H9 (cell line): ENCODE results near the gene ANO2. TPM values are rescaled to one million over a fixed set of nuclear protein-coding genes. Genes with fewer than 3 reads are reported as not detected.

Experiments used
- DNase-seq: peaks from one replicate; pipeline ENCODE4 v3.0.0-alpha.2; 2017
- H2AFZ ChIP-seq: one replicate; pipeline ENCODE4 v1.6.1; 2013; ENCODE audit warnings: mild to moderate bottlenecking, low read length, control low read depth, moderate library complexity
- H2AK5ac ChIP-seq: 2 replicates; pipeline ENCODE4 v1.6.1; 2013; ENCODE audit warnings: low read length, control low read depth, mixed read lengths; ENCODE audit not compliant: insufficient read length
- H2BK120ac ChIP-seq: one replicate; pipeline ENCODE4 v1.6.1; 2013; ENCODE audit warnings: low read depth, mild to moderate bottlenecking, low read length, control low read depth, inconsistent platforms; ENCODE audit not compliant: poor library complexity, severe bottlenecking
- H2BK12ac ChIP-seq: 2 replicates; pipeline ENCODE4 v1.6.1; 2013; ENCODE audit warnings: low read length, control low read depth, mixed read lengths, low read depth; ENCODE audit not compliant: insufficient read length
- H2BK15ac ChIP-seq: 2 replicates; pipeline ENCODE4 v1.6.1; 2013; ENCODE audit warnings: low read depth, low read length, control low read depth
- H2BK20ac ChIP-seq: one replicate; pipeline ENCODE4 v1.6.1; 2013; ENCODE audit warnings: low read depth, mild to moderate bottlenecking, low read length, control low read depth, inconsistent platforms; ENCODE audit not compliant: poor library complexity, severe bottlenecking
- H2BK5ac ChIP-seq: 2 replicates; pipeline ENCODE4 v1.6.1; 2013; ENCODE audit warnings: low read length, control low read depth, mixed read lengths; ENCODE audit not compliant: insufficient read length
- H3K14ac ChIP-seq: 2 replicates; pipeline ENCODE4 v1.6.1; 2013; ENCODE audit warnings: low read length, control low read depth; ENCODE audit not compliant: insufficient read depth
- H3K18ac ChIP-seq: 2 replicates; pipeline ENCODE4 v1.6.1; 2013; ENCODE audit warnings: low read depth, mild to moderate bottlenecking, mixed read lengths, low read length, control low read depth; ENCODE audit not compliant: insufficient read length
- H3K23ac ChIP-seq: 2 replicates; pipeline ENCODE4 v1.6.1; 2013; ENCODE audit warnings: low read length, control low read depth, mixed read lengths, low read depth; ENCODE audit not compliant: insufficient read length
- H3K23me2 ChIP-seq: 2 replicates; pipeline ENCODE4 v1.6.1; 2013; ENCODE audit warnings: low read depth, mild to moderate bottlenecking, mixed read lengths, low read length, control low read depth; ENCODE audit not compliant: insufficient read length, poor library complexity, severe bottlenecking
- H3K27ac ChIP-seq: 2 replicates; pipeline ENCODE4 v1.5.1; 2013; ENCODE audit warnings: low read length, control low read depth, mixed read lengths, low read depth; ENCODE audit not compliant: insufficient read length
- H3K27me3 ChIP-seq: 2 replicates; pipeline ENCODE4 v1.6.1; 2013; ENCODE audit warnings: low read length, control low read depth, inconsistent platforms; ENCODE audit not compliant: insufficient read depth
- H3K4ac ChIP-seq: 2 replicates; pipeline ENCODE4 v1.6.1; 2013; ENCODE audit warnings: low read depth, mild to moderate bottlenecking, control low read depth, inconsistent platforms, low read length, moderate library complexity
- H3K4me1 ChIP-seq: 2 replicates; pipeline ENCODE4 v1.6.1; 2013; ENCODE audit warnings: low read length, control low read depth, inconsistent platforms; ENCODE audit not compliant: insufficient read depth
- H3K4me2 ChIP-seq: 2 replicates; pipeline ENCODE4 v1.6.1; 2013; ENCODE audit warnings: low read length, control low read depth, mixed read lengths; ENCODE audit not compliant: insufficient read length, insufficient read depth
- H3K56ac ChIP-seq: 2 replicates; pipeline ENCODE4 v1.6.1; 2013; ENCODE audit warnings: low read depth, mild to moderate bottlenecking, mixed read lengths, low read length, control low read depth; ENCODE audit not compliant: insufficient read length
- H3K79me1 ChIP-seq: 2 replicates; pipeline ENCODE4 v1.6.1; 2013; ENCODE audit warnings: low read depth, mild to moderate bottlenecking, moderate library complexity, low read length, control low read depth, inconsistent platforms; ENCODE audit not compliant: insufficient read depth, poor library complexity, severe bottlenecking
- H3K79me2 ChIP-seq: 2 replicates; pipeline ENCODE4 v1.6.1; 2013; ENCODE audit warnings: low read length, control low read depth, inconsistent platforms; ENCODE audit not compliant: insufficient read depth
- H3K9ac ChIP-seq: 2 replicates; pipeline ENCODE4 v1.6.1; 2013; ENCODE audit warnings: low read length, control low read depth, mixed read lengths; ENCODE audit not compliant: insufficient read length; ENCODE audit errors: extremely low read depth
- H3K9me3 ChIP-seq: one replicate; pipeline ENCODE4 v1.6.1; 2013; ENCODE audit warnings: low read depth, low read length, inconsistent platforms; ENCODE audit not compliant: control insufficient read depth
- H3T11ph ChIP-seq: one replicate; pipeline ENCODE4 v1.6.1; 2013; ENCODE audit warnings: mild to moderate bottlenecking, low read length, control low read depth, inconsistent platforms
- H4K20me1 ChIP-seq: one replicate; pipeline ENCODE4 v1.6.1; 2013; ENCODE audit not compliant: control insufficient read depth, insufficient read length, insufficient read depth
- H4K5ac ChIP-seq: 2 replicates; pipeline ENCODE4 v1.6.1; 2013; ENCODE audit warnings: low read depth, mild to moderate bottlenecking, mixed read lengths, low read length, control low read depth; ENCODE audit not compliant: insufficient read length
- H4K8ac ChIP-seq: replicated peaks from 2 replicates; pipeline ENCODE4 v1.6.1; 2013; ENCODE audit warnings: low read length, control low read depth, mixed read lengths, low read depth; ENCODE audit not compliant: insufficient read length
- H4K91ac ChIP-seq: 2 replicates; pipeline ENCODE4 v1.6.1; 2013; ENCODE audit warnings: low read depth, mild to moderate bottlenecking, moderate library complexity, mixed read lengths, low read length, control low read depth; ENCODE audit not compliant: insufficient read length
- H3K27ac Mint-ChIP-seq, 3 experiments: 2 replicates in 2 of 3; 3 replicates in 1 of 3; pipeline ENCODE4 v1.8.0; 2020 to 2021; ENCODE audit warnings: mixed read lengths in 3 of 3, mild to moderate bottlenecking in 1 of 3, moderate library complexity in 1 of 3
- H3K27me3 Mint-ChIP-seq: 2 replicates; pipeline ENCODE4 v1.8.0; 2021; ENCODE audit warnings: low read depth, mild to moderate bottlenecking, moderate library complexity, mixed read lengths
- H3K36me3 Mint-ChIP-seq, 3 experiments: 2 replicates in 2 of 3; 3 replicates in 1 of 3; pipeline ENCODE4 v1.8.0; 2020 to 2021; ENCODE audit warnings: low read depth in 3 of 3, mixed read lengths in 3 of 3; ENCODE audit not compliant: insufficient read depth in 1 of 3
- H3K4me1 Mint-ChIP-seq, 2 experiments: 2 replicates each; pipeline ENCODE4 v1.8.0; 2020; ENCODE audit warnings: mixed read lengths in 2 of 2
- H3K4me3 Mint-ChIP-seq, 2 experiments: 2 replicates in 1 of 2; 3 replicates in 1 of 2; pipeline ENCODE4 v1.8.0; 2020 to 2021; ENCODE audit warnings: mild to moderate bottlenecking in 2 of 2, mixed read lengths in 2 of 2, moderate library complexity in 1 of 2
- H3K9me3 Mint-ChIP-seq, 2 experiments: 2 replicates in 1 of 2; 3 replicates in 1 of 2; pipeline ENCODE4 v1.8.0; 2020; ENCODE audit warnings: mild to moderate bottlenecking in 2 of 2, mixed read lengths in 2 of 2, moderate library complexity in 1 of 2
- CTCF ChIP-seq: fragments of 200-600 bp; sonication (generic); conservative IDR thresholded peaks from 3 replicates; pipeline ENCODE4 v1.8.0; 2021; ENCODE audit warnings: antibody characterized with exemption, mild to moderate bottlenecking
- WGBS: extraction: QIAGEN DNeasy Blood & Tissue Kit; methylation state at CpG from one replicate; pipeline ENCODE4 v1.1.7; 2013; ENCODE audit warnings: missing lambda C conversion rate, low lambda C conversion rate, mixed read lengths; ENCODE audit not compliant: insufficient read length; ENCODE audit errors: extremely low coverage; 5-methylcytosine and 5-hydroxymethylcytosine counted together
- total RNA-seq: library from RNA; stranded (reverse); gene quantifications from 2 replicates; pipeline ENCODE4 v1.2.1, GENCODE V29; 2021

Gene ANO2
- total RNA-seq, 1 experiment from 2014 or later, result 3.8 TPM

- Histone ChIP-seq H3K27me3 (no peaks in the 10 kb centered on the region), H2BK5ac (no peak overlapping the region), H3K4ac (no peak overlapping the region), H3K56ac (no peak overlapping the region), H4K8ac (no peak overlapping the region), H4K91ac (no peak overlapping the region), H3K18ac (no peak overlapping the region), H3K9me3 (no peaks in the 10 kb centered on the region), H4K20me1 (no peaks in the 10 kb centered on the region), H3K79me1 (no peaks in the 10 kb centered on the region), H3K4me2 (no peak overlapping the region), H3T11ph (no peak overlapping the region), H4K5ac (no peak overlapping the region), H3K14ac (no peak overlapping the region), H2BK20ac (no peak overlapping the region), H3K4me1 (no peaks in the 10 kb centered on the region; the same call in 1 of the 2 replicates), H2BK12ac (no peak overlapping the region), H3K23me2 (no peaks in the 10 kb centered on the region), H2BK120ac (no peak overlapping the region), H2BK15ac (no peak overlapping the region), H3K79me2 (no peaks in the 10 kb centered on the region), H2AK5ac (no peak overlapping the region), H2AFZ (no peak overlapping the region), H3K23ac (no peak overlapping the region), H3K27ac (no peak overlapping the region), H3K9ac (no peak overlapping the region)
- Mint-ChIP-seq H3K27ac (no peak overlapping the region), H3K36me3 (no peaks in the 10 kb centered on the region), H3K27me3 (peaks cover 2% of the 10 kb centered on the region; the same call in 1 of the 2 replicates), H3K4me3 (no peak overlapping the region), H3K4me1 (peaks cover 35 to 41% of the 10 kb centered on the region in 2 experiments), H3K9me3 (no peaks in the 10 kb centered on the region)
- WGBS, result no CpG with 5 or more reads among the region's 5 CpGs
- DNase-seq, result no peak
- TF ChIP-seq CTCF, result no peak
Measured at GRCh38 chr12:5582018-5582417, 363.0 kb downstream of the ANO2 start.
